VCaP (cell line): Measurements from ENCODE around the gene PALM.
A peak's percentile ranks its signal among the peaks of the same experiment; 100 is the strongest.

ENCODE experiments used
- H3K27ac ChIP-seq: fragments of 450-650 bp; 2 replicates; pipeline ENCODE4 v1.5.1; 2017
- CTCF ChIP-seq: fragments of 450-650 bp; conservative IDR thresholded peaks from 2 replicates; pipeline ENCODE4 v1.5.1; 2017; ENCODE audit warnings: mild to moderate bottlenecking, moderate library complexity

The PALM gene

GRCh38 chr19:709196-709964, 645 bp downstream of the PALM start:
- H3K27ac ChIP-seq, result peak overlapping the region; percentile 78
- no peak for TF ChIP-seq CTCF

GRCh38 chr19:709965-710571, 1.3 kb downstream of the PALM start:
- TF ChIP-seq CTCF, result no peak
- peak overlapping the region; percentile 78; the same call in 1 of the 2 replicates for H3K27ac ChIP-seq

- TF ChIP-seq CTCF, result no peak
- H3K27ac ChIP-seq, result no peak overlapping the region
These were observed 2.0 kb downstream of the PALM start for GRCh38 chr19:710767-711166.

- TF ChIP-seq CTCF, result no peak
- H3K27ac ChIP-seq, result no peak overlapping the region
These were observed 2.5 kb downstream of the PALM start for GRCh38 chr19:711254-711653.

- no peak for TF ChIP-seq CTCF
- H3K27ac ChIP-seq, result no peak overlapping the region
These were observed 6.6 kb downstream of the PALM start for GRCh38 chr19:715347-715746.

GRCh38 chr19:718251-718951, 9.7 kb downstream of the PALM start:
- H3K27ac ChIP-seq, result no peak overlapping the region
- no peak for TF ChIP-seq CTCF

- TF ChIP-seq CTCF, result no peak
- no peak overlapping the region for H3K27ac ChIP-seq
These were observed 10.3 kb downstream of the PALM start for GRCh38 chr19:718991-719512.
